GM12878 (cell line): ENCODE results near the gene SETD2. TPM values are rescaled to one million over a fixed set of nuclear protein-coding genes. Genes with fewer than 3 reads are reported as not detected.
A peak's percentile ranks its signal among the peaks of the same experiment; 100 is the strongest.
"Not testable (repeated sequence)": the region's sequence is repeated elsewhere in the genome, so short reads cannot be mapped to it uniquely, and the experiment has no call there.

Source experiments
- ATAC-seq: fragments of 200-7000 bp; cut with Tn5 transposase; 3 replicates; pipeline ENCODE4 v1.9.1; 2020; ENCODE audit warnings: mild to moderate bottlenecking, moderate library complexity
- BruUV-seq: library from RNA; stranded (reverse); fragments of 400-500 nt; replicated peaks from 2 replicates; lab custom pipeline; 2021; lab: Mats Ljungman, UMichigan
- CTCF ChIA-PET: fragments of 300-600 bp; sonication (Branson Sonifier 250); formaldehyde crosslinking; extraction: SDS; loops from one replicate; lab custom pipeline; 2021; ENCODE audit warnings: inconsistent platforms; lab: Yijun Ruan, JAX
- POLR2A ChIA-PET: fragments of 350-600 bp; formaldehyde crosslinking; extraction: SDS; loops from one replicate; lab custom pipeline; 2021; ENCODE audit warnings: inconsistent platforms; lab: Charles Lee
- RAD21 ChIA-PET: fragments of 300-600 bp; sonication (Branson Sonifier 250); formaldehyde crosslinking; loops from one replicate; lab custom pipeline; 2023; ENCODE audit warnings: antibody characterized with exemption; ENCODE audit not compliant: unreplicated experiment; lab: Charles Lee
- SMC1A ChIA-PET: fragments of 300-600 bp; sonication (Branson Sonifier 250); formaldehyde crosslinking; loops from one replicate; lab custom pipeline; 2023; ENCODE audit not compliant: unreplicated experiment, uncharacterized antibody; lab: Charles Lee
- DNase-seq: peaks from one replicate; pipeline ENCODE4 v3.0.0-alpha.2; 2011; ENCODE audit warnings: low read depth, low spot score
- FAIRE-seq: peaks from 3 replicates; lab custom pipeline; 2011; peaks lifted over from hg19 to GRCh38; lab: Jason Lieb, UNC
- H2AFZ ChIP-seq: 2 replicates; pipeline ENCODE4 v1.6.0; 2011; ENCODE audit warnings: low read depth, low read length, control low read depth; ENCODE audit not compliant: control insufficient read depth
- H3K27ac ChIP-seq: 2 replicates; pipeline ENCODE4 v1.5.1; 2011; ENCODE audit warnings: control low read depth; ENCODE audit not compliant: control insufficient read depth, insufficient read depth
- H3K27me3 ChIP-seq, 2 experiments: replicated peaks in 1 of 2; 2 replicates each; pipeline versions ENCODE4 v1.6.0 to v1.6.1; 2011; ENCODE audit warnings: low read length in 1 of 2; ENCODE audit not compliant: control insufficient read depth in 2 of 2, insufficient read depth in 2 of 2
- H3K36me3 ChIP-seq, 2 experiments: 2 replicates each; pipeline ENCODE4 v1.5.1; 2011; ENCODE audit warnings: low read length in 1 of 2; ENCODE audit not compliant: control insufficient read depth in 2 of 2, insufficient read depth in 2 of 2
- H3K4me1 ChIP-seq: 2 replicates; pipeline ENCODE4 v1.6.1; 2011; ENCODE audit warnings: mild to moderate bottlenecking, low read length, moderate library complexity, mixed read lengths; ENCODE audit not compliant: control insufficient read depth, insufficient read depth
- H3K4me2 ChIP-seq: 2 replicates; pipeline ENCODE4 v1.6.0; 2011; ENCODE audit warnings: control low read depth; ENCODE audit not compliant: control insufficient read depth, insufficient read depth
- H3K4me3 ChIP-seq: fragments of 200-600 bp; sonication (generic); 2 replicates; pipeline ENCODE4 v1.5.1; 2016
- H3K79me2 ChIP-seq: 2 replicates; pipeline ENCODE4 v1.6.0; 2011; ENCODE audit warnings: low read length; ENCODE audit not compliant: control insufficient read depth, insufficient read depth
- H3K9ac ChIP-seq: 2 replicates; pipeline ENCODE4 v1.8.0; 2011; ENCODE audit warnings: low read length, control low read depth, mixed read lengths; ENCODE audit not compliant: control insufficient read depth, insufficient read depth
- H3K9me3 ChIP-seq: replicated peaks from 3 replicates; pipeline ENCODE4 v1.5.1; 2011; ENCODE audit warnings: mild to moderate bottlenecking, low read length; ENCODE audit not compliant: control insufficient read depth, insufficient read depth
- H4K20me1 ChIP-seq: 2 replicates; pipeline ENCODE4 v1.6.0; 2011; ENCODE audit not compliant: control insufficient read depth, insufficient read depth
- BACH1 ChIP-seq: fragments of 450-650 bp; IDR thresholded peaks from 2 replicates; pipeline ENCODE4 v1.6.1; 2017; ENCODE audit warnings: mild to moderate bottlenecking, borderline replicate concordance
- BHLHE40 ChIP-seq, 2 experiments: fragments of 450-650 bp in 1 of 2; IDR thresholded peaks; 2 replicates each; pipeline ENCODE4 v1.6.1; 2011 to 2017; ENCODE audit warnings: low read depth in 2 of 2, borderline replicate concordance in 1 of 2, improper control_type of control experiment in 1 of 2, low read length in 1 of 2, mild to moderate bottlenecking in 1 of 2
- EP300 ChIP-seq, 2 experiments: fragments of 150-350 bp in 1 of 2; IDR thresholded peaks; 2 replicates each; pipeline ENCODE4 v1.6.1; 2011 to 2012; ENCODE audit warnings: low read depth in 2 of 2, low read length in 2 of 2, borderline replicate concordance in 1 of 2, improper control_type of control experiment in 1 of 2, inconsistent platforms in 1 of 2; ENCODE audit not compliant: control insufficient read depth in 1 of 2
- HDGF ChIP-seq: fragments of 450-650 bp; IDR thresholded peaks from 2 replicates; pipeline ENCODE4 v1.6.1; 2016; ENCODE audit warnings: antibody characterized with exemption
- MTA2 ChIP-seq: fragments of 450-650 bp; IDR thresholded peaks from 2 replicates; pipeline ENCODE4 v1.6.1; 2016; ENCODE audit warnings: low read depth, mild to moderate bottlenecking, moderate library complexity
- NFIC ChIP-seq: IDR thresholded peaks from 2 replicates; pipeline ENCODE4 v1.6.1; 2012; ENCODE audit warnings: low read depth, mild to moderate bottlenecking, inconsistent platforms, low read length, moderate library complexity
- TCF7 ChIP-seq: IDR thresholded peaks from 2 replicates; pipeline ENCODE4 v1.6.1; 2014; ENCODE audit warnings: antibody characterized with exemption, borderline replicate concordance
- WGBS: methylation state at CpG from one replicate; pipeline ENCODE4 v1.1.6; 2016; ENCODE audit warnings: low lambda C conversion rate; ENCODE audit not compliant: insufficient replicate concordance, insufficient coverage; ENCODE audit errors: missing lambda C conversion rate; 5-methylcytosine and 5-hydroxymethylcytosine counted together
- in situ Hi-C: fragments of 300-500 bp; cut with MboI; formaldehyde crosslinking; loops from 9 replicates; pipeline ENCODE4 v1.14.3; 2018; ENCODE audit warnings: mixed read lengths
- intact Hi-C: fragments of 100-400 bp; cut with micrococcal nuclease; formaldehyde crosslinking; loops from one replicate; pipeline ENCODE4 v1.14.2; 2022; ENCODE audit not compliant: unreplicated experiment
- polyA plus RNA-seq, 11 experiments: library from polyadenylated mRNA; depleted of rRNA in 4 of 11; unstranded in 6 of 11; stranded (reverse) in 5 of 11; fragments of >200 nt; fragmentation: Nextera tagmentation in 4 of 11; fragmentation: Illumina TruSeq in 1 of 11; extraction: Ambion mirVana in 4 of 11; extraction: Trizol in 1 of 11; gene quantifications; 1 replicate in 1 of 11; 2 replicates in 10 of 11; pipeline versions ENCODE4 v1.2.1 to v1.2.3, GENCODE V29; 2011 to 2016; ENCODE audit warnings: inconsistent platforms in 2 of 11, missing spikeins in 2 of 11, low read depth in 1 of 11
- total RNA-seq, 4 experiments: library from RNA; depleted of rRNA in 3 of 4; stranded (reverse); fragments of >200 nt in 3 of 4; fragmentation: Illumina TruSeq in 1 of 4; extraction: Trizol in 1 of 4; gene quantifications; 2 replicates each; pipeline versions ENCODE4 v1.2.1 to v1.2.3, GENCODE V29; 2013 to 2021

SETD2 gene
- total and polyA plus RNA-seq, 10 of the 15 experiments (the other 5 are each of a cell fraction or from before 2014, with no cell fraction given) = 8.4 to 44.9 (median 24.5) TPM

- TF ChIP-seq EP300 (IDR thresholded peaks at IDR 0.05; ENCODE audit: borderline replicate concordance in 1 of 2, control insufficient read depth in 1 of 2, low read depth in 2 of 2, low read length in 2 of 2) = peak in 1 of 2 experiments; percentile 39; a peak in 1 of 4 replicates
- TF ChIP-seq TCF7 = peak; percentile 71; the same call in 1 of the 2 replicates
- TF ChIP-seq NFIC = peak; percentile 25; the same call in 1 of the 2 replicates
- TF ChIP-seq HDGF = peak; percentile 68
- TF ChIP-seq BHLHE40 (IDR thresholded peaks at IDR 0.05; ENCODE audit: borderline replicate concordance in 1 of 2, low read depth in 2 of 2, low read length in 1 of 2) = peak; percentile 22 to 49; a peak in 1 of 4 replicates
- TF ChIP-seq BACH1 = 0 out of 2 replicates have a peak, but pooled peaks have one; percentile 40
- peak; percentile 58 for TF ChIP-seq MTA2
Measured at GRCh38 chr3:47140973-47141461, 22.9 kb downstream of the SETD2 start (continued).

GRCh38 chr3:47140553-47140952 lies 23.4 kb downstream of the SETD2 start:
- in situ Hi-C loops, intact Hi-C loops: not testable (repeated sequence)

More at GRCh38 chr3:47140553-47140952, 23.4 kb downstream of the SETD2 start:
- not testable (repeated sequence) for FAIRE-seq, H2AFZ ChIP-seq, H4K20me1 ChIP-seq, H3K9me3 ChIP-seq, ATAC-seq, H3K27me3 ChIP-seq, H3K9ac ChIP-seq, H3K4me3 ChIP-seq, BruUV-seq, H3K36me3 ChIP-seq, DNase-seq
- CTCF ChIA-PET = interaction anchor here (1.0 to 3.1 kb wide), 10 partner anchors 16 to 206 kb away, joined by 3 to 13 read pairs (median 4); partner anchors contain the start of gene SETD2
- RAD21 ChIA-PET = interaction anchor here (0.8 to 4.5 kb wide), 12 partner anchors 10 to 166 kb away, joined by 3 to 39 read pairs (median 5); partner anchors contain the start of gene SETD2
- POLR2A ChIA-PET = interaction anchor here (0.7 to 1.9 kb wide), 8 partner anchors 9 to 58 kb away, joined by 3 to 10 read pairs (median 5); partner anchors contain the start of gene SETD2
- WGBS = 68% methylated on average over 7 of the region's 7 CpGs
- H3K4me2 ChIP-seq = peak overlapping the region; percentile 26
- H3K4me1 ChIP-seq = peaks cover 19% of the 10 kb centered on the region
- SMC1A ChIA-PET = interaction anchor here (1.0 to 4.3 kb wide), 17 partner anchors 8 to 214 kb away, joined by 3 to 40 read pairs (median 4); no protein-coding TSS in a partner anchor
- peaks cover 84% of the 10 kb centered on the region for H3K79me2 ChIP-seq
- H3K27ac ChIP-seq = peak overlapping the region; percentile 60
